SW 1271 (cell line): Measurements from ENCODE around the gene ZRANB3.
"Not testable (repeated sequence)": the region's sequence is repeated elsewhere in the genome, so short reads cannot be mapped to it uniquely, and the experiment has no call there.

Source experiments
- DNase-seq, 2 experiments: peaks; one replicate each; lab custom pipeline; 2025; lab: John Stamatoyannopoulos, UW

Gene ZRANB3

DNA sequence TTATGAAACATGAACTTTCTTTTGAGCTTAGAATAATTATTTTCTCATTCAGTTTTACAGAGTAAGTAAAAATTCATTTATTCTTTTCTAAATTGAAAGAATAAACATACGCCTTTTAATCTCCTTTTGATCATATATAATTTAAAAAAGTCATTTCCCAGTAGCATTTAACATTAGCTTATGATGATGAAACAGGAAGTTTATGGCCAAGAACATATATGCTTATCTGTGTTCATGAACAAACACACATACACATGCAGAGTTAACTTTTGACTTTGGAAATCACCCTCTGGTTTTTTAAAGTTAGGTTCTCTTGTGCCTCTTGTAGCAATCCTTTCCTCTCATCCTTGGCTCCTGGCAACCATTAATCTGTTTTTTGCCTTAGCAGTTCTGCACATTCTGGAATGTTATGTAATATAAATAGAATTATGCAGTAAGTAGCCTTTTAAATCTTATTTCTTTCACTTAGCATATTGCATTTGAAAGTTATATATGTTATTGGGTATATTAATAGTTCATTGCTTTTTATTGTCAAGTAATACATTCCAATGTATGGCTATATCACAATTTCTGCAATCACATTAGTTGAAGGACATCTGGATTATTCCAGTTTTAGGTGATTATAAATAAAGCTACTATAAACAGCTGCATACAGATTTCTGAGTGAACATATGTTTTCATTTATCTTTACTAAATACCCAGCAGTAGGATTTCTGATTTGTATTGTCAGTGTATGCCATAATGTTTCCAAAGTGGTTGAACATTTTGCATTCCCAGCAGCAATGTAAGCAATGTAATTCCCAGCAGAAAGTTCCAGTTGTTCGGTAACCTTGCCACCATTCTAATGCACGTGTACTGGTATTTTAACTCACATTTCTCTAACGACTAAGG is 210.3 kb downstream of the ZRANB3 start:
- DNase-seq: no peak

GRCh38 chr2:135318808-135319207 is 212.2 kb downstream of the ZRANB3 start:
- DNase-seq: no peak

DNA sequence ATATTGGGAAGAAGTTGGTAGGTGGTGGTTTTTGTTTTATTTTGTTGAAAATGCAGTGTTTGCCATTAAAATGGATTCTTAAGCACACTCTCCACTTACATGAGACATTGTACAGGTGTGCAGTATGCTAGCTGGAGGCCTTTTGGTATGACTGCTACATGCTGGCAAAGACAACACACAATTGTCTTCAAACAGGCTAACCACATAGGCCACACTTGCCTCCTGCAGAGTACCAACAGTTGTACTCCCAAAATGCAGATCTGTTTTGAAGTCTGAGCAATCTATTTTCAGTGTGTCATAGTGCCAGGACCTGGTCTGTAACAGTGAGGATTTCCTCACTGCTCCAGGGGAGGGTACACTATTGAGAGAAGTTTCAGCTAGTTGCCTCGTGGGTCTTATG is 213.6 kb downstream of the ZRANB3 start:
- DNase-seq: no peak

- DNase-seq: no peak
Measured at GRCh38 chr2:135311962-135312361, 219.1 kb downstream of the ZRANB3 start.

DNA sequence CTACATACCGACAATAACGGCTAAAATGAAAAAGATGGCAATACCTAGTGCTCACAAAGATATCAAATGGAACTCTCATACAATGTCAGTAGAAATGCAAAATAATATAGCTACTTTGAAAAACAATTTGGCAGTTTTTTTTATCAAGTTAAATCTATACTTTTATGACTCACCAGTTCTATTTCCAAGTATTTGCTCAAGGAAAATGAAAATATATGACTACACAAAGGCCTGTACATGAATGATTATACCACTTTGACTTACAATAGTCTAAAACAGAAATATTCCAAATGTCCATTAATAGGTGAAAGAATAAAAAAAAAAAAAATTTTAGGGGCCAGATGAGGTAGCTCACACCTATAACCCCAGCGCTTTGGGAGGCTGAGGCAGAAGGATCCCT is 219.8 kb downstream of the ZRANB3 start:
- DNase-seq: no peak

DNA sequence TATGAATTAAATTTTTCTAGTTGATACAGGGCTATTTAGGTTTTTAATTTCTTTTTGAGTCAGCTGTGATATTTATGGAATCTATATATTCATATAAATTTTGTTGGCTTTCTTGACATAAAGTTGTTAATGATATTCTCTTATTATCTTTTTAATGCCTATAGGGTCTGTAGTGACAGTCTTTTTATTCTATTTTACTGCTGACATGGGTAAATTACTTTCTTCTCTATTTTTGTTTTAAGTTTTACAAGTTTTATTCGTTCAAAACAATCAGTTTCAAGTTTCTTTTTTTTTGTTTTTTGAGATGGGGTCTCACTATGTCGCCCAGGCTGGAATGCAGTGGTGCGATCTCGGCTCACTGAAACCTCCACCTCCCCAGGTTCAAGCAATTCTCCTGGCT is 226.3 kb downstream of the ZRANB3 start:
- no peak for DNase-seq

- DNase-seq: no peak
Measured at GRCh38 chr2:135299658-135300244, 231.3 kb downstream of the ZRANB3 start.

GRCh38 chr2:135299165-135299564 is 231.9 kb downstream of the ZRANB3 start:
- DNase-seq: no peak

GRCh38 chr2:135287121-135287520 is 243.9 kb downstream of the ZRANB3 start:
- DNase-seq: not testable (repeated sequence)

- no peak for DNase-seq
Measured at GRCh38 chr2:135285391-135285790, 245.6 kb downstream of the ZRANB3 start.

GRCh38 chr2:135281379-135281778 is 249.6 kb downstream of the ZRANB3 start:
- DNase-seq: no peak

DNA sequence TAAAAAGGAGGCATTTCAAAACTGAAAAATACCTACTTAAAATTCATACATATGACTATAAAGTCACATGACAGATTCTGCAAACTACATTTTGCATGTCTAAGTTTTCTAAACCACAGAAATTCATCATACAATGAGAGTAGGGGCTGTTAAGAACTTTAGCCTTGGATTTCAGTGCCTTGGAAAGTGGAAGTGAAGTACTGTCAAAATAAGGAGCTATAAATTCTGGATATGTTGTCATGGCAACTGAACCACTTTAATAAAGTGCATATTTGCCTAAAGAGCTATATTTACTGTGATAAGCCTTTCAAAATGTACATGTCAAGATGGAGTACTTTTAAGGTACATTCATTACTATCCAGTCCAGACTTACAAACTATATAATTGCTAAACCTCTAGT is 251.8 kb downstream of the ZRANB3 start:
- no peak for DNase-seq

DNA sequence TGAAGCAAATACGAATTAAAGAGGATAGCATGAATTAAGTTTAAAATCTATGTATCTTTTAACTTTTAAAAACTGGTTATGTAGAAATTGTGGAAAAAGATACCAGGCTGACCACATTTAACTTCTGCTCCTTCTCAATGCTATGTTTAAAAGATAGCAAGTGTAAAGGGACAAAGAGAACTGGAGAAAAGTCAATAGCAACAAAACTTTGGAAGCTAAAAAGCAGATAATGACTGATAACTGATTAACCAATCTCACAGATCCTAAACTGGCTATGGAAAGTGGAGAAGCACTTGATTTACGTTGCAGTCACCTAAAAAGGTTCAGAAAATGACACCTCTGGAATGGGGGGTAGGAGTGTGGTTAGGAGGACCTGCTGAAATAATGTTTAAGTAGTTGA is 254.5 kb downstream of the ZRANB3 start:
- no peak for DNase-seq

DNA sequence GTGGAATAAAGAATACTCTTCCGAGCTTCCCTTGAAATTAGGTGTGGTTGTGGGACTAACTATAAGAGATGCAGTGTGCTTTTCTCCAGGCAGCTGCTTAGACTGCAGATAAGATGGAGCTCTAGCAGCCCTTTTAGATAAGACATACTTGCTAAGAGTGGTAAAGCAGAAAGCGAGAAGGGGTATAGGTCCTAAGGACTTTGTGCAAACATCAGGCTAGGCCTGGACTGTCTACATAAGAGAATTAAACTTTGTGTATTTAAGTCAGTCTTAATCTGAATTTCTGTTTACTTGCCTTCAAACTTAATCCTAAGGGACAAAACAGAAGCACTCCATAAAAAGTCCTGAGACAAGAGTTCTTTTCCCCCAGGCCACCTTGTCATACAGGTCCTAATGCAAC is 260.0 kb downstream of the ZRANB3 start:
- no peak for DNase-seq

GRCh38 chr2:135265960-135266490 is 265.0 kb downstream of the ZRANB3 start:
- DNase-seq: no peak

GRCh38 chr2:135259123-135259522 is 271.9 kb downstream of the ZRANB3 start:
- no peak for DNase-seq

DNA sequence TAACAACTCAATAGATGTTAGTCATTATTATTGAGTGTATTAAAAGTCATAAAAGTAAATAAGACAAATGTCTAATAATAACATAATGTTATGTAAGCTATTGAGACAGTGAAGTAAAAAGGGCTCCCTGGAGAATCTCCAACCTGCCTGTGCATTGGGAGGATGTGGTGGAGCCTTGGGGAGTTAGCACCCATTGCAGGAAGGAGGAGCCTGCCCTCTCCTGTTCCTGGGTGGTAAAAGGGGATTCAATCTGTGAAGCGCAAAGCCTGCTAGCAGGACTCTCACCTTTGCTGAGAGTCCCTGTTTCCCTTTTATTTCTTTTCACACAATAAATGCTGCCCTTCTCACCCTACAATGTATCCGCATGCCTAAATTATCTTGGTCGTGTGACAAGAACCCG is 272.8 kb downstream of the ZRANB3 start:
- no peak for DNase-seq

- DNase-seq: no peak
Measured at GRCh38 chr2:135257383-135258090, 273.5 kb downstream of the ZRANB3 start.

GRCh38 chr2:135256531-135257260 is 274.3 kb downstream of the ZRANB3 start:
- DNase-seq: no peak

GRCh38 chr2:135255208-135255607 is 275.8 kb downstream of the ZRANB3 start:
- no peak for DNase-seq

- no peak for DNase-seq
Measured at GRCh38 chr2:135252805-135253458, 278.1 kb downstream of the ZRANB3 start.
